22Rv1 (cell line): ENCODE results near the gene PRR11.
"Not testable (repeated sequence)": the region's sequence is repeated elsewhere in the genome, so short reads cannot be mapped to it uniquely, and the experiment has no call there.

Source experiments
- H3K27ac ChIP-seq: fragments of 450-650 bp; 2 replicates; pipeline ENCODE4 v1.5.1; 2017
- ZFX ChIP-seq: fragments of 450-650 bp; IDR thresholded peaks from 2 replicates; pipeline ENCODE4 v1.6.1; 2017; ENCODE audit warnings: antibody characterized with exemption, borderline replicate concordance
- TF ChIP-seq, protein P1 (sequence below): fragments of 450-650 bp; IDR thresholded peaks from 2 replicates; pipeline ENCODE4 v1.5.1; 2017; ENCODE audit warnings: mild to moderate bottlenecking

Gene PRR11

DNA sequence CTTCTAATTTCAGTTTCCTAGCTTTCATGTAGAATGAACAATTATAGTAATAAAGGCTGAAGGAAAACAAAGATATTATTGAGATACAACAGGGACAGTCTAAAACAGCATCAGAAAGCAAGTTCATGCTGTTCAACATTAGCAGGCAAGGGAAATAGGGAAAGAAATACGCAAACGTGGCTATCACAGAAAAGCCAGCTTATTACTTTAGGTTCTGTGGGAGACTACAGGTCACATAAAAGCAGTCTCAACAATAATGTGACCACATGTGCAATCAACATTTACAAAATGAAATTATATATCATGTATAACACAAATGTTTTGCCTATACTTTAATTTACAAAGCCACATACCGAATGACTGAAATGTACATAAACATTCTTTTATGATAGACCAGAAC is 44.0 kb upstream of the PRR11 start:
- no peak for TF ChIP-seq ZFX
- TF ChIP-seq, protein P1, sequence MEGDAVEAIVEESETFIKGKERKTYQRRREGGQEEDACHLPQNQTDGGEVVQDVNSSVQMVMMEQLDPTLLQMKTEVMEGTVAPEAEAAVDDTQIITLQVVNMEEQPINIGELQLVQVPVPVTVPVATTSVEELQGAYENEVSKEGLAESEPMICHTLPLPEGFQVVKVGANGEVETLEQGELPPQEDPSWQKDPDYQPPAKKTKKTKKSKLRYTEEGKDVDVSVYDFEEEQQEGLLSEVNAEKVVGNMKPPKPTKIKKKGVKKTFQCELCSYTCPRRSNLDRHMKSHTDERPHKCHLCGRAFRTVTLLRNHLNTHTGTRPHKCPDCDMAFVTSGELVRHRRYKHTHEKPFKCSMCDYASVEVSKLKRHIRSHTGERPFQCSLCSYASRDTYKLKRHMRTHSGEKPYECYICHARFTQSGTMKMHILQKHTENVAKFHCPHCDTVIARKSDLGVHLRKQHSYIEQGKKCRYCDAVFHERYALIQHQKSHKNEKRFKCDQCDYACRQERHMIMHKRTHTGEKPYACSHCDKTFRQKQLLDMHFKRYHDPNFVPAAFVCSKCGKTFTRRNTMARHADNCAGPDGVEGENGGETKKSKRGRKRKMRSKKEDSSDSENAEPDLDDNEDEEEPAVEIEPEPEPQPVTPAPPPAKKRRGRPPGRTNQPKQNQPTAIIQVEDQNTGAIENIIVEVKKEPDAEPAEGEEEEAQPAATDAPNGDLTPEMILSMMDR, result no peak
- no peak overlapping the region for H3K27ac ChIP-seq

- no peak overlapping the region for H3K27ac ChIP-seq
- TF ChIP-seq, protein P1, result no peak
- TF ChIP-seq ZFX, result no peak
These were observed 40.1 kb upstream of the PRR11 start for GRCh38 chr17:59115474-59115873.

DNA sequence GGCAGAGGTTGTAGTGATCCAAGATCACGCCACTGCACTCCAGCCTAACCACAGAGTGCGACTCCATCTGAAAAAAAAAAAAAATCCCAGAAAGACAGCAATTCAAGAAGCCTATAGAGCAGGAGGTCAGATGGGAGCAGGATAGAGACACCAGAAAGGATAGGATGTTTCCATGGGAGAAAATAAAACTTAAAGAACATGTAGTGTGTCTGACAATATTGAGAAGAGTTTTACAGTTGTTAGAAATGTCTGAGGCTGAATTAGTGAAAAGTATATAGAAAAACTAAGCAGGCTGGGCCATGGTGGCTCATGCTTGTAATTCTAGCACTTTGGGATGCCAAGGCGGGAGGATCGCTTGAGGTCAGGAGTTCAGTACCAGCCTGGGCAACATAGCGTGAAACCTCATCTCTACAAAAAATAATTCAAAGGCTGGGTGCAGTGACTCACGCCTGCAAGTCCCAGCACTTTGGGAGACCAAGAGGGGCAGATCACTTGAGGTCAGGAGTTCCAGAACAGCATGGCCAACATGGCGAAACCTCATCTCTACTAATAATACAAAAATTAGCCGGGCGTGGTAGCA is 33.6 kb upstream of the PRR11 start:
- TF ChIP-seq, protein P1, result no peak
- no peak for TF ChIP-seq ZFX
- no peak overlapping the region for H3K27ac ChIP-seq

- TF ChIP-seq, protein P1, result no peak
- TF ChIP-seq ZFX, result no peak
These were observed 30.9 kb upstream of the PRR11 start for GRCh38 chr17:59124665-59125064.

GRCh38 chr17:59126809-59127417 is 28.6 kb upstream of the PRR11 start:
- no peak for TF ChIP-seq ZFX
- TF ChIP-seq, protein P1, result no peak
- no peak overlapping the region for H3K27ac ChIP-seq

More at GRCh38 chr17:59124665-59125064, 30.9 kb upstream of the PRR11 start:
- no peak overlapping the region for H3K27ac ChIP-seq

DNA sequence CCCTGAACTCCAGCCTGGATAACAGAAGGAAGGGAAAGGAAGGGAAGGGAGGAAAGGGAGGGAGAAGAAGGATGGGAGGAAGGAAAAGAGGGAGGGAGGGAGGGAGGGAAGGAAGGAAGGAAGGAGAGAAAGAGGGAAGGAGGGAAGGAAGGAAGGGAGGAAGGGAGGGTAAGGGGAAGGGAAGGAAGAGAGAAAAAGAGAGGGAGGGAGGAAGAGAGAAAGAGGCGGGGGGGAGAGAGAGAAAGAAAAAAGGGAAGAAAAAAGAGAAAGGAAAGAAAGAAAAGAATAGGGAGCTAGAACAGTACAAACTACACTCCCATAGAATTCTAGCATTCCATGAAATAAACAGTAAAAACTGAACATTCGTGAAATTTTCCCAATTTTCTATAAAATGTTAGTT is 25.7 kb upstream of the PRR11 start:
- H3K27ac ChIP-seq, result no peak overlapping the region
- TF ChIP-seq, protein P1, result no peak
- TF ChIP-seq ZFX, result no peak

DNA sequence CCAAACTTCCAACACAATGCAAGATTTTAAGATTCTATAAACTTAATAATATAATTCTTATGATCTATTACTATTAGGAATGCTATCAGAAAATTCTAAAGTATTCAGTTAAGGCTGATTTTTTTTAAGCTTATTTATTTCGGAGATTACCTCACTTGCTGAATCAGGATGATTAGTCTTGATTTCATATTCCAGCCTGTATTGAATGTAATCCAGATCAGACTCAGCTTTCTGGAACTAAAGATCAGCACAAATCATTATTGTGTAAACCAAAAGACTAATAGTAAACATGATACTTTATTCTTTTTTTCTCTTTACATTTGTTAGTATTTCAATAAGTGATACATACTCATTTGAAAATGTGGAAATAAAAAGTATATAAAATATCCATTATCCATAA is 24.4 kb upstream of the PRR11 start:
- H3K27ac ChIP-seq, result no peak overlapping the region
- TF ChIP-seq, protein P1, result no peak
- TF ChIP-seq ZFX, result no peak

DNA sequence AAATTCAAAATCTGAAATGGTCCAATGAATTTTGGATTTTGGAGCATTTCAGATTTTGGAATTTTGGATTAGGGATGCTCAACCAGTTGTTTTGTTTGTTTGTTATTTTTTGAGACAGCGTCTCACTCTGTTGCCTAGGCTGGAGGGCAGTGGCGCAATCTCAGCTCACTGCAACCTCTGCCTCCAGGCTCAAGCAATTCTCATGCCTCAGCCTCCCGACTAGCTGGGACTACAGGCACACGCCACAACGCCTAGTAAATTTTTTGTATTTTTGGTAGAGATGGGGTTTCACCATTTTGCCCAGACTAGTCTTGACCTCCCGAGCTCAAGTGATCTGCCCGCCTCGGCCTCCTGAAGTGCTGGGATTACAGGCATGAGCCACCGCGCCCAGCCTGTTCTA is 17.2 kb upstream of the PRR11 start:
- H3K27ac ChIP-seq, result not testable (repeated sequence)
